ENCODE results near the gene SLC4A3. TPM values are rescaled to one million over a fixed set of nuclear protein-coding genes. Genes with fewer than 3 reads are reported as not detected.

The SLC4A3 gene
- total and polyA plus RNA-seq, 2 of the 13 experiments (the other 11 are each of a cell fraction or from before 2014, with no cell fraction given): 0.18 to 0.95 TPM

DNA sequence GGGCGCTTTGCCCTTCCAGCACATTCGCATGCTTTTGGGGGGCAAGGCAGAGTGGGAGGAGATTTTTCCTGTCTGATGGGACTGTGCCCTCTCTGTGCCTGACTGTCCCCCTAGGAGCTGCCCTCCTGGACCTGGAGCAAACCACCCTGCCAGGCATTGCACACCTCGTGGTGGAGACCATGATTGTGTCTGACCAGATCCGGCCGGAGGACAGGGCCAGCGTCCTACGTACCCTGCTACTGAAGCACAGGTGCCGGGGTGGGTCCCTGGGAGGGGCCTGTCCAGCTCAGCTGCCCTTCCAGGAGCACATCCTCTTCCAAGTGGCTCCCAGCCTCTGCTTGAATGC is 5.3 kb downstream of the SLC4A3 start (continued):
- TF ChIP-seq, protein P1, sequence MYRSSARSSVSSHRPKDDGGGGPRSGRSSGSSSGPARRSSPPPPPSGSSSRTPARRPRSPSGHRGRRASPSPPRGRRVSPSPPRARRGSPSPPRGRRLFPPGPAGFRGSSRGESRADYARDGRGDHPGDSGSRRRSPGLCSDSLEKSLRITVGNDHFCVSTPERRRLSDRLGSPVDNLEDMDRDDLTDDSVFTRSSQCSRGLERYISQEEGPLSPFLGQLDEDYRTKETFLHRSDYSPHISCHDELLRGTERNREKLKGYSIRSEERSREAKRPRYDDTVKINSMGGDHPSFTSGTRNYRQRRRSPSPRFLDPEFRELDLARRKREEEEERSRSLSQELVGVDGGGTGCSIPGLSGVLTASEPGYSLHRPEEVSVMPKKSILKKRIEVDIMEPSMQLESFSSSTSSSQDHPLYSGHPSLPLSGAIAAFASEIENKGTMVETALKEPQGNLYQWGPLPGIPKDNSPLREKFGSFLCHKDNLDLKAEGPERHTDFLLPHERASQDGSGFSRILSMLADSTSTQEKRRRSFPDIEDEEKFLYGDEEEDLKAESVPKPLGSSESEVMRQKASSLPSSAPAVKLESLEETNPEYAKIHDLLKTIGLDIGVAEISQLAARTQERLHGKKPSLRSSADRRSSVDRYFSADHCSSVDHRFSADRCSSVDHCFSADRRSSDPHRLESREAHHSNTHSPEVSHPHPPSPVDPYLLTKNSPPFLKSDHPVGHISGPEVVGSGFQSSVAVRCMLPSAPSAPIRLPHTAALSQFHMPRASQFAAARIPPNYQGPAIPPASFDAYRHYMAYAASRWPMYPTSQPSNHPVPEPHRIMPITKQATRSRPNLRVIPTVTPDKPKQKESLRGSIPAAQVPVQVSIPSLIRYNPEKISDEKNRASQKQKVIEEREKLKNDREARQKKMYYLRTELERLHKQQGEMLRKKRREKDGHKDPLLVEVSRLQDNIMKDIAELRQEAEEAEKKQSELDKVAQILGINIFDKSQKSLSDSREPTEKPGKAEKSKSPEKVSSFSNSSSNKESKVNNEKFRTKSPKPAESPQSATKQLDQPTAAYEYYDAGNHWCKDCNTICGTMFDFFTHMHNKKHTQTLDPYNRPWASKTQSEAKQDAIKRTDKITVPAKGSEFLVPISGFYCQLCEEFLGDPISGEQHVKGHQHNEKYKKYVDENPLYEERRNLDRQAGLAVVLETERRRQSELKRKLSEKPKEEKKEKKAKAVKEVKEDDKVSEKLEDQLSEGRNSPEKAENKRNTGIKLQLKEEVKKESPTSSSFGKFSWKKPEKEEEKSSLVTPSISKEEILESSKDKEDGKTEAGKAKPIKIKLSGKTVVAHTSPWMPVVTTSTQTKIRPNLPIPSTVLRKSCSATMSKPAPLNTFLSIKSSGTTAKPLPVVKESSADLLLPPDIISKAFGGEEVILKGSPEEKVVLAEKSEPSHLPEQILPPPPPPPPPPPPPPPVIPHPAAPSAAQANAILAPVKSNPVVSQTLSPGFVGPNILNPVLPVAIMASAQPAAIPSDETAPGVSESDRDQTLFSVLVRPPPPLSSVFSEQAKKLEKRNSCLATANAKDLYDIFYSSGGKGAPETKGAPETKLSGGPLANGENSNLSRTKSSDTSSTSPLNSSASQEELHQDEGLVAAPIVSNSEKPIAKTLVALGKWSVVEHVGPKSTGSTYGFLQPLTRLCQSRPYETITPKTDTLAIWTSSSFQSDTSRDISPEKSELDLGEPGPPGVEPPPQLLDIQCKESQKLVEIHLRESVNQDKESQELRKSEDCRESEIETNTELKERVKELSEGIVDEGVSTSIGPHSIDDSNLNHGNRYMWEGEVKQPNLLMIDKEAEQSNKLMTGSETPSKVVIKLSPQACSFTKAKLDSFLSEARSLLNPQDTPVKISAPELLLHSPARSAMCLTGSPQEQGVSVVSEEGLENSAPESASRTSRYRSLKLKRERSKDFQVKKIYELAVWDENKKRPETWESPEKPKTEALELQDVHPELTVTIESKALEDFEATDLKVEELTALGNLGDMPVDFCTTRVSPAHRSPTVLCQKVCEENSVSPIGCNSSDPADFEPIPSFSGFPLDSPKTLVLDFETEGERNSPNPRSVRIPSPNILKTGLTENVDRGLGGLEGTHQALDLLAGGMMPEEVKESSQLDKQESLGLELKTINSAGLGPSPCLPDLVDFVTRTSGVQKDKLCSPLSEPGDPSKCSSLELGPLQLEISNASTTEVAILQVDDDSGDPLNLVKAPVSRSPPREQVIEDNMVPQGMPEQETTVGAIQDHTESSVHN (CRISPR knock-in tag; IDR thresholded peaks at IDR 0.05): no peak
- TF ChIP-seq ZNF296 (CRISPR knock-in tag; conservative IDR thresholded peaks at IDR 0.05) (no peak), ZMYM3 (CRISPR knock-in tag; IDR thresholded peaks at IDR 0.05) (no peak), PITX1 (CRISPR knock-in tag; IDR thresholded peaks at IDR 0.05) (no peak)
- TF ChIP-seq, protein P2, sequence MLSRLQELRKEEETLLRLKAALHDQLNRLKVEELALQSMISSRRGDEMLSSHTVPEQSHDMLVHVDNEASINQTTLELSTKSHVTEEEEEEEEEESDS (CRISPR knock-in tag; IDR thresholded peaks at IDR 0.05; ENCODE audit: borderline replicate concordance): no peak
